ENCODE measurements around the gene KCNMA1.

Gene KCNMA1

DNA sequence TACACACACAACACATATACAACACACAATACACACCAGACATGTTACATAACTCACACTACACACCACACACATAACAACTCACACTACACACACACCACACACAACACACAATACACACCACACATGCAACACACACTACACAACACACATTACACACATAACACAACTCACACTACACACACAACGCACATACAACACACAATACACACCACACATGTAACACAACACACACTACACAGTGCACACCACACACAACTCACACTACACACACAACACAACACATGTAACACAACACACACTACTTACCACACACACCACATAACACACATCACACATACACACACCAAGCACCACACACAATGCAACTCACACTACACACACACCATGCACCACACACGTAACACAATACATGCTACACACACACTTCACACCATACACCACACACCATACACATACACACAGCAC, 166.5 kb downstream of the KCNMA1 start:
- no peak for DNase-seq (ENCODE audit: low spot score)
- Histone ChIP-seq H3K9ac (ENCODE audit: low read depth, low read length, poor library complexity) (peak overlapping the region; percentile 54), H3K4ac (ENCODE audit: low read length) (no peak overlapping the region), H3K9me3 (replicated peaks in 1 of 2; ENCODE audit: control insufficient read depth in 2 of 2, insufficient read depth in 1 of 2, low read depth in 1 of 2, low read length in 2 of 2) (peaks cover 0 to 6% of the 10 kb centered on the region in 2 donors), H4K91ac (ENCODE audit: low read depth, low read length, poor library complexity) (peak overlapping the region; percentile 13), H3K27ac (replicated peaks; ENCODE audit: low read length) (no peak overlapping the region), H3K4me2 (ENCODE audit: insufficient read depth, low read length, poor library complexity, severe bottlenecking) (no peak overlapping the region), H2BK12ac (ENCODE audit: low read length) (no peak overlapping the region), H2AK5ac (ENCODE audit: low read depth, low read length) (no peak overlapping the region), H4K8ac (ENCODE audit: low read depth, low read length) (no peak overlapping the region), H3K14ac (ENCODE audit: low read length) (no peak overlapping the region), H3K36me3 (replicated peaks in 1 of 2; ENCODE audit: control insufficient read depth in 2 of 2, insufficient read depth in 2 of 2, low read length in 2 of 2) (peaks cover 0 to 4% of the 10 kb centered on the region in 2 donors), H3K4me3 (ENCODE audit: low read length in 2 of 2) (peak overlapping the region in 1 of 2 donors; percentile 40), H3K23ac (ENCODE audit: low read depth, low read length, poor library complexity) (peak overlapping the region; percentile 6), H2AFZ (ENCODE audit: low read length) (no peak overlapping the region), H3K4me1 (ENCODE audit: control insufficient read depth in 2 of 2, insufficient read depth in 1 of 2, low read depth in 1 of 2, low read length in 2 of 2) (peaks cover 0 to 3% of the 10 kb centered on the region in 2 donors), H3K27me3 (ENCODE audit: control insufficient read depth in 3 of 3, insufficient read depth in 3 of 3, low read depth in 1 of 3, low read length in 3 of 3) (no peaks in the 10 kb centered on the region), H3K79me1 (ENCODE audit: low read depth, low read length) (peaks cover 3% of the 10 kb centered on the region), H2BK15ac (ENCODE audit: low read length) (no peak overlapping the region), H2BK120ac (ENCODE audit: low read depth, low read length) (no peak overlapping the region), H2BK5ac (ENCODE audit: low read length) (no peak overlapping the region), H3K18ac (ENCODE audit: low read length) (no peak overlapping the region)
- 100% methylated on average over 2 of the region's 2 CpGs; no CpG with 5 or more reads in 1 of the 2 donors for WGBS, 2 donors (ENCODE audit: extremely low coverage in 2 of 2, insufficient read length in 2 of 2, insufficient replicate concordance in 1 of 2)

DNA sequence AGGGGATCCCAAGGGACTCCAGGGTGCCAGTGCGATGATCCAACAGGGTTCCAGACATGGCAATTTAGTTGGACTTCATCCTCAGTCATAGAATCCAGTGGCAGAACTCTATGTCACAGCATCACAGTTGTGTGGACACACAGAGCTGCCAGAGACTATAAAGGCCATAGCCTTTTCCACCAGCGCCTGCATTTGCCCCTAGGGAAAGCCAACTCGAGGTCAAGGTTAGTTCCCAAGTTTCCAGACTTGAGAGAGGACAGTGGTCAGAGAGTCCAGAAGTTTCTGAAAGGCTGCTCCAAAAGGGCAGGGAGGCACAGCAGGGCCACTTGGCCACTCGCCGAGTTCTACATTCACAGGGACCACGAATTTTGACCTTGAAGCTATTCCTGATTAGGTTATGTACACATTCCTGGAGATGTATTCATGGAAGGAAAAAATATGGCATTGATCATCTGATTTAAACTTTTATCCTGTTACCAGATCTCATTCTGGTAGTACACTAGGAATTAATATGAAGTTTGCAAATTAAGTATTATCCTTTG, 170.1 kb downstream of the KCNMA1 start:
- Histone ChIP-seq H3K4me3 (ENCODE audit: low read length in 2 of 2) (no peak overlapping the region), H3K9me3 (replicated peaks in 1 of 2; ENCODE audit: control insufficient read depth in 2 of 2, insufficient read depth in 1 of 2, low read depth in 1 of 2, low read length in 2 of 2) (peaks cover 0 to 6% of the 10 kb centered on the region in 2 donors), H3K4me1 (ENCODE audit: control insufficient read depth in 2 of 2, insufficient read depth in 1 of 2, low read depth in 1 of 2, low read length in 2 of 2) (peaks cover 0 to 5% of the 10 kb centered on the region in 2 donors), H2BK15ac (ENCODE audit: low read length) (no peak overlapping the region), H3K18ac (ENCODE audit: low read length) (no peak overlapping the region), H3K27ac (replicated peaks; ENCODE audit: low read length) (no peak overlapping the region), H4K91ac (ENCODE audit: low read depth, low read length, poor library complexity) (no peak overlapping the region), H3K4me2 (ENCODE audit: insufficient read depth, low read length, poor library complexity, severe bottlenecking) (no peak overlapping the region), H3K9ac (ENCODE audit: low read depth, low read length, poor library complexity) (no peak overlapping the region), H3K14ac (ENCODE audit: low read length) (no peak overlapping the region), H3K23ac (ENCODE audit: low read depth, low read length, poor library complexity) (no peak overlapping the region), H2BK12ac (ENCODE audit: low read length) (no peak overlapping the region), H3K36me3 (replicated peaks in 1 of 2; ENCODE audit: control insufficient read depth in 2 of 2, insufficient read depth in 2 of 2, low read length in 2 of 2) (peaks cover 0 to 4% of the 10 kb centered on the region in 2 donors), H3K27me3 (ENCODE audit: control insufficient read depth in 3 of 3, insufficient read depth in 3 of 3, low read depth in 1 of 3, low read length in 3 of 3) (no peaks in the 10 kb centered on the region), H2BK120ac (ENCODE audit: low read depth, low read length) (no peak overlapping the region), H2AK5ac (ENCODE audit: low read depth, low read length) (peak overlapping the region; percentile 13), H3K4ac (ENCODE audit: low read length) (no peak overlapping the region), H4K8ac (ENCODE audit: low read depth, low read length) (no peak overlapping the region), H3K79me1 (ENCODE audit: low read depth, low read length) (peaks cover 3% of the 10 kb centered on the region), H2AFZ (ENCODE audit: low read length) (no peak overlapping the region), H2BK5ac (ENCODE audit: low read length) (no peak overlapping the region)
- no peak for DNase-seq (ENCODE audit: low spot score)
- no CpG with 5 or more reads among the region's 6 CpGs for WGBS, 2 donors (ENCODE audit: extremely low coverage in 2 of 2, insufficient read length in 2 of 2, insufficient replicate concordance in 1 of 2)

DNA sequence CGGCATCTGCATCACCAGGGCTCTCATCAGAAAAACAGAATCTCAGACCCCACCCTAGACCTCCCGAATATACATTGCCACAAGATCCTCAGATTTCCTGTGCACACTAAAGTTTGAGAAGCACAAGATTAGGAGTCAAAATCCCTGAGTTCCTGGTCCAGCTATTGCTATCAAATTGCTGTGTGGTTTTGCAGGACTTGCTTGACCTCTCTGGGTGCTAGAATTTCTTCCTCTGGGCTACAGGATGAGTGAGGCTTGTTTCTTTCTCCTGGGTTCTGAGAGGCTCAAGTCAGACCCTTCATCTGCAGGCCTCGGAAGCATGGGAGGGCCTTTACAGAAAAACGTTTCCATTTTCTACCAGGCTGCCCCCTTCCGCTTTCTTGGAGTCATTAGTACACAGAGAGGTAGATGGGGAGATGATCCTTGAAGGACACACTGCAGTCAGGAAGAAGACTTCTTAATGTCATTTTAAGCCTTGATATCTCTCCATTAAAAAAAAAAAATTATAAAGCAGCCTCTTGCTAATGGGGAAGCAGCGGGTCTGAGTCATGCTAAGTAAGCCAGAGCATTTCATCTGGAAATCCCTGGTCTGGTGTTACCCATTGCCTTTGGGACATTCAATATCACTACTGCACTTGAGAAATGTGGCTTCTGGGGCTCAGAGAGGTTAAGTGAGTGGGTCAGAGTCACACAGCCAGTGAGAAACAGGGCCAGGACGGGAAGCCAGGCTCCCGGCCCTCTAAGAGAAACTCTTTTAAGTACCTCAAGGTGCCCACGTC, 173.5 kb downstream of the KCNMA1 start:
- Histone ChIP-seq H3K79me1 (ENCODE audit: low read depth, low read length) (no peaks in the 10 kb centered on the region), H3K9me3 (replicated peaks in 1 of 2; ENCODE audit: control insufficient read depth in 2 of 2, insufficient read depth in 1 of 2, low read depth in 1 of 2, low read length in 2 of 2) (no peaks in the 10 kb centered on the region), H3K36me3 (replicated peaks in 1 of 2; ENCODE audit: control insufficient read depth in 2 of 2, insufficient read depth in 2 of 2, low read length in 2 of 2) (no peaks in the 10 kb centered on the region), H3K14ac (ENCODE audit: low read length) (no peak overlapping the region), H3K4me2 (ENCODE audit: insufficient read depth, low read length, poor library complexity, severe bottlenecking) (no peak overlapping the region), H3K27ac (replicated peaks; ENCODE audit: low read length) (no peak overlapping the region), H2AFZ (ENCODE audit: low read length) (no peak overlapping the region), H3K4ac (ENCODE audit: low read length) (no peak overlapping the region), H2BK12ac (ENCODE audit: low read length) (no peak overlapping the region), H3K23ac (ENCODE audit: low read depth, low read length, poor library complexity) (no peak overlapping the region), H3K27me3 (ENCODE audit: control insufficient read depth in 3 of 3, insufficient read depth in 3 of 3, low read depth in 1 of 3, low read length in 3 of 3) (no peaks in the 10 kb centered on the region), H2BK5ac (ENCODE audit: low read length) (no peak overlapping the region), H4K91ac (ENCODE audit: low read depth, low read length, poor library complexity) (no peak overlapping the region), H2BK15ac (ENCODE audit: low read length) (no peak overlapping the region), H3K4me1 (ENCODE audit: control insufficient read depth in 2 of 2, insufficient read depth in 1 of 2, low read depth in 1 of 2, low read length in 2 of 2) (peaks cover 0 to 5% of the 10 kb centered on the region in 2 donors), H2AK5ac (ENCODE audit: low read depth, low read length) (no peak overlapping the region), H4K8ac (ENCODE audit: low read depth, low read length) (no peak overlapping the region), H3K9ac (ENCODE audit: low read depth, low read length, poor library complexity) (no peak overlapping the region), H3K18ac (ENCODE audit: low read length) (no peak overlapping the region), H2BK120ac (ENCODE audit: low read depth, low read length) (no peak overlapping the region), H3K4me3 (ENCODE audit: low read length in 2 of 2) (no peak overlapping the region)
- no CpG with 5 or more reads among the region's 9 CpGs for WGBS, 2 donors (ENCODE audit: extremely low coverage in 2 of 2, insufficient read length in 2 of 2, insufficient replicate concordance in 1 of 2)
- no peak for DNase-seq (ENCODE audit: low spot score)

DNA sequence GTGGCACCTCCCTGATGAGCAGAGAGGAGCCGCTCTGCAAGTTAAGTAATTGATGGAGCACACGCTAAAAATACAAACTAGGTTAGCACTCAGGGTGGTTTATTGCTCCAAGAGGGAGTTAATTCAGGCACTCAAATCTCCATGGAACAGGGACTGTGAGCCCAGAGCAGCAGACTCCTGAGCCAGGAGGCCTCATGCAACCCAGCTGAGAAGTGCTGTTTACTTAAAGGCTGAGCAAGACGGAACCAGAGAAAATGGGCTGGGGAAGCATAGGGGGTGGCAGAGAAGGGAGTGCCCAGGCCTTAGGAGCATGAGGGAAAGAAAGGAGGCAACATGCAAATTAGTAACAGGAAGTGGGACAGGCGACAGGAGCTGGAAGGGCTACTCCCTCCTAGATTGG, 174.1 kb downstream of the KCNMA1 start:
- no peak for DNase-seq (ENCODE audit: low spot score)
- Histone ChIP-seq H3K18ac (ENCODE audit: low read length) (no peak overlapping the region), H2BK12ac (ENCODE audit: low read length) (no peak overlapping the region), H3K27me3 (ENCODE audit: control insufficient read depth in 3 of 3, insufficient read depth in 3 of 3, low read depth in 1 of 3, low read length in 3 of 3) (no peaks in the 10 kb centered on the region), H3K14ac (ENCODE audit: low read length) (no peak overlapping the region), H2BK120ac (ENCODE audit: low read depth, low read length) (no peak overlapping the region), H2BK5ac (ENCODE audit: low read length) (no peak overlapping the region), H2BK15ac (ENCODE audit: low read length) (no peak overlapping the region), H3K4ac (ENCODE audit: low read length) (no peak overlapping the region), H3K79me1 (ENCODE audit: low read depth, low read length) (no peaks in the 10 kb centered on the region), H3K9me3 (replicated peaks in 1 of 2; ENCODE audit: control insufficient read depth in 2 of 2, insufficient read depth in 1 of 2, low read depth in 1 of 2, low read length in 2 of 2) (no peaks in the 10 kb centered on the region), H2AK5ac (ENCODE audit: low read depth, low read length) (no peak overlapping the region), H4K91ac (ENCODE audit: low read depth, low read length, poor library complexity) (no peak overlapping the region), H3K23ac (ENCODE audit: low read depth, low read length, poor library complexity) (no peak overlapping the region), H3K4me3 (ENCODE audit: low read length in 2 of 2) (no peak overlapping the region), H3K27ac (replicated peaks; ENCODE audit: low read length) (no peak overlapping the region), H3K4me1 (ENCODE audit: control insufficient read depth in 2 of 2, insufficient read depth in 1 of 2, low read depth in 1 of 2, low read length in 2 of 2) (peaks cover 0 to 5% of the 10 kb centered on the region in 2 donors), H3K36me3 (replicated peaks in 1 of 2; ENCODE audit: control insufficient read depth in 2 of 2, insufficient read depth in 2 of 2, low read length in 2 of 2) (no peaks in the 10 kb centered on the region), H3K9ac (ENCODE audit: low read depth, low read length, poor library complexity) (no peak overlapping the region), H2AFZ (ENCODE audit: low read length) (no peak overlapping the region), H4K8ac (ENCODE audit: low read depth, low read length) (no peak overlapping the region), H3K4me2 (ENCODE audit: insufficient read depth, low read length, poor library complexity, severe bottlenecking) (no peak overlapping the region)
- no CpG with 5 or more reads among the region's 4 CpGs for WGBS, 2 donors (ENCODE audit: extremely low coverage in 2 of 2, insufficient read length in 2 of 2, insufficient replicate concordance in 1 of 2)

Data from neuronal stem cell (in vitro differentiated cells).